Non-pigmented ciliary epithelial cell (primary cell): Measurements from ENCODE around the gene HOXA5.

Experiments used
- DNase-seq: peaks from one replicate; pipeline ENCODE4 v3.0.0-alpha.2; 2010; ENCODE audit warnings: low read depth

The HOXA5 gene

DNA sequence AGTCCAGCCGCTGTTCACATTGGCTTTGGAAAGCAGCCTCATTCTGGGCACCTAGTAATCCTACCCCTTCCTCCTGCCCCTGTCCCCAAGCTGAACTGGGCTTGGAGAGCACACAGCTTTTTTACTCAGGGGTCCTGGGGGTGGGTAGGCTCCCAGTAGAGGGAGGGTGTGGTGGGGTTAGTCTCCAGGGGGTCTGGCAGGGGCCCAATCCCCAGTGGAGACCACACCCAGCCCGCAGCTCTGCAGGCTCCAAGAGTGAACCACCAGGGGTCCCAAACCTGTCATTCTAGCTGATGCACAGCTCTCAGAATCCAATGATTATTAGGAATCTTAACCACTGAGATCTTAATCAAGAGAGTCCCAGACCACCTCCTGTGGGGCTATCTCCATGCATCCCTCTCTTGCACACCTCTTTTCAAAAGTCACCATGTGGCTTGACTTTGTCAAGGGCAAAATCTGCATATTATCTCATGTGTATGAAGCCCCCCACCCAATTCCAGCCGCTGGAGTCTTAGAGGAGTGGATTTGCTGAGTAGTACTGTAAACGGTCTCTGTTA is 38.9 kb upstream of the HOXA5 start:
- no peak for DNase-seq

GRCh38 chr7:27181795-27182275 is 38.4 kb upstream of the HOXA5 start:
- no peak for DNase-seq

DNA sequence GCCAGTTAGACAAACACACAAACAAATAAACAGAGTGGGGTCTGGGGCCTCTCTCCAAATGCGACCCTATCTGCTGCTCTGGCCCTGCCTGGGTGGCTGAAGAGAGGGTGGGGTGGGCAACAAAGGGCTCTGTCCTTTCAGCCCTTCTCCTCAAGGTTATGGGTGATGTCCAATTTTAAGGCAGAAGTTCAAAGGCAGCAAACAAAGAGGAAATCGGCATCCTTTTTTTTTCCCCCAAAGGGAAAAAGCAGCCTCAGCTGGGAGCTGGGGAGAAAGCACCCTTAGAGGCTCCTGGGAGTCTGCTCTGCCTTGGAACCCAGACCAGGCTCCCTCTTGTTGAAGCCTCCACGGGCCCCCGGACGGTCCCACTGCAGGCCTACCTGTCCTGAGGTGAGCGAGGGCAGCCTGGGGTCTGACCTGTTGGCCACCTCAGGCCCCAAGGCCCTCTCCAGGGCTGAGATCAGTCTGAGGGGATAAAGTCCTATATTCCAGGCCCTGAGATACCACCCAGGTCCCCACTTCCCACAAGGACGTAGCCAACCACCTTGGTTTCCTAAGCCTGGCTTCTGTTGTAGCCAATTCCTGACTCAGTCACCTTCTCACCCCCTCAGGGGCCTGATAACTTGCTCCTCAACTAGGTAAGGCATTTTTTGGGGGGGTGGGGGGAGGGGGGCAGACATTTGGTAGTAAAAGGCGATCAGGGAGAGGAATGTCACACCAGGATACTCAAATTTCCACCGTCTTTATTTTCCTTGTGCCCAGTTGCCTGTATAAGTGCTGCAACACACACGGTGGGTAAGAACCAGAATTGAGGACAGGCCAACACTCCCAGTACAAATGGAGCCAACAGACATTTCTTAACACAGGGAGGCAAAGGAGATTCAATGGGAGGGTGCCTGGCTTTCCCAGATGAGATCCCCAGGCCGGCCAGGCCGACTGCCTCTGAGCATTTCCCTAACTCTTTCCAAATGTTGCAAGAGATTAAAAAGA is 37.2 kb upstream of the HOXA5 start:
- DNase-seq = no peak

DNA sequence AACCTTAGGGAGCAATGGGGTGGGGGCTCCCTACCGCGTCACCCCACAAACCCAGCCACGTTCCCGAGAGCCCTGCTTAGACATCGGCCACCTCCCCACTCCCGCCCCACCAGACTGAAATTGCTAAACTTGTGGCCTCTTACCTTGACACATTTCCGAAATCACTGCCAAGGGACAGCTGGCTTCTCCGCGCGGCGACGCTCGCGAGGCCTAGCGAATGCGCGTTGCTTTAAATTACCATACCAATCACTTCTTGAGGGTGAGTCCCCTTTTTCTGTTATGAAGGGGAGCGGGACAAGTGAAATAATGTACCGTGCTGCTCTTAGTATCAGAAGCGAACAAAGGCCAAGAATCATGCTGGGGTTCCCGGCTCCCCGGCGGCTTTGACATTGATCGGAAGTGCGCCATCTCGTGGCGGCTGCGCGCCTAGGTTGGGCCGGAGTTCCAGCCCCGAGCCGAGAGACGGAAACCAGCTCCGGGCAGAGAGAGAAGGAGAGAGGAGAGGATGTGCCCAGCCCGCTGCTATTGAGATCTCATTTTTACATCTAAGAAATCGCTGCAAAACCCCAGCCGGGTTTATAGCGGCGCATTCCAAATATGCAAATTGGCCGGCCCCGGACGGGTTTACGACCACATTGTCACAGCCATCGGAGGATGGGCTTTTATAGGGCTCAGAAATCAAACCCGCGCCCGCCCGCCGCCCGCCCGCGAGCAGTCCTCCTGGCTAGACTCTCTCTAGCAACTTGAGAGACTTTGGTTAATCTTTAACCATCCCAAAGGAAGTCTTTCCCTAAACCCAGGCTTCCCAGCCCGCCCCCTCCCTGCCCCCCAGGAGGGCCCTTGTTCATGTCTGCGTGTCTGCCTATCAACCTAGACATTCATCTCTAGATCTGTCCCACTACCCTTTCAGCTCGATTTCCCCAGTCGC is 36.3 kb upstream of the HOXA5 start:
- DNase-seq = no peak

DNA sequence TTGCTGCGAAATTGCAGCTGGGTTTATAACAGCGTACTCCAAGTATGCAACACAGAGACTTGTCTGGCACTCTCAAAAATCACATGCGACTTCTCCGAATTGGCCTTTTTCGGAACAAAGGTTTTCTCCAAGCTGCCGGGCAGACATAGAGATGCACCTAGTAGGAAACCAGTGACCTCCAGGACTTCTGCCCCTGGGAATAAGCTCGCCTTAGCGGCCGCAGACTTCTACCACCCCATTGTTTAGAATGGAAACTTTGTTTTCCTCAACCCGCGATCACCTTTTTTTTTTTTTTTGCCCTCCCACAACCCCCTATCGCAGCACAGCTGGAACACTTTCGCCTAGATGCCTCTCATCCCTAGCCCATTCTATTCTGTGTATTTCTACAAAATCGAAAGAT is 35.5 kb upstream of the HOXA5 start:
- DNase-seq = no peak

- DNase-seq = no peak
Measured at GRCh38 chr7:27178366-27178765, 34.9 kb upstream of the HOXA5 start.

DNA sequence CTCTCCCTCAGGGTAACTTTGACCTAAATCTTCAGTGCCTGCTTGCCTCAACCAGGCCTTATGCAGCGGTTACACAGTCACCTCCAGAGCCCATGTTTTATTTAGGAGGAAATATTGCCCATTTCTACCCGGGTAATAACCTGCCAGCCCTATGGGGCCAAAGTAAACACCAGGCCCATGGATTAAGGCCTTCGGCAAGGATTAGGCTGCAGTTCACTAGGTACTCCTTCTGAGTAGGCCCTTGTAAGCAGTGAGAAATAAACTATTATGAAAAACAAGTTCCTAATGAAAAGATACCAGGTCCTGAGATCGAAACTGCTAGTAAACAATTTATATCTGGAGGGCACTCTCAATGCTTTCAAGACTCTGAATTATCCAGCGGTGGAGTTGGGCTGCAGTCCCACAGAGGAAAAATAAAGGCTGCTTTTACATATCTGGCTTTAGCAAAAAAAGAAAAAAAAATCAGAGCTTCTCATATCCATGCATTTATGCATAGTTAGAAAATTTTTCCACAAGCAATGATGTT is 34.4 kb upstream of the HOXA5 start:
- no peak for DNase-seq

DNA sequence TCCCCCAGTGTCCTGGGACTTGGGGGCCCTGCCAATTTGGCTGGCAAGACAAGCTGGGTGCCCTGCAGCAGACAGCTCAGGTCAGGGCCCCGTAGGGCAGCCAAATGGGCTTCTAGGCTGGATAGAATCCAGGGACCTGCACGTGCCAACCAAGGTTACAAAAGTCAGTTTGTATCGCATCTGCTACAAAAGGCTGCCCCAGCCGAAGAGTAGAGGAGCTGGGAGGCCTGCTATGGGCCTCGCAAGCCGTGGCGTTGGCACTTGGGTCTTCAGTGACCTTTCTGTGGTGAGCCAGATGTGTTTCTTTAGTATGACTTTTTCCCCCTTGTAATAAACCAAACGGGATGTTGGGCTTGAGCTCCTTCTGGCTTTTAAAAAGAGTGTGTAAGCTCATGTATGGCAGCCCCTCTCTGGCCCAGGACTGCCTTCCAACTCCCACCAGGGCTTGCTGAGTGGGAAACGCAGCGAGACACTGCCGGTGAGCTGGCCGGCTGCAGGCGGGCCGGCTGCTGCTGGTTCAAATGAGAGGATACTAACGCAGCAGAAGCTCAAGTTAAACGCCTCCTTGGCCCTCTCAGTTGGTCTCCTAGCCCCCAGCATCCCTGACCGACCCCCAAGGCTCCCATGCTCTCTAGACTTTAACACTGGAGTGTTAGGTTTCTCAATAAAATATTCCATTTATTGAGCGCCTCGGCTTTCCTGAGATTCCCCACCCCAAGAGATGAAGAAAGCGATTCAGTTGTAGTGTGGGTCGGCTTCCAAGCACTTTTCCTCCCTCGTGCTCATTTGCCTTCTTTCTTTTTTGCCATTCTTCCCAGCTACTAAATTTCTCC is 33.7 kb upstream of the HOXA5 start:
- DNase-seq = no peak

DNA sequence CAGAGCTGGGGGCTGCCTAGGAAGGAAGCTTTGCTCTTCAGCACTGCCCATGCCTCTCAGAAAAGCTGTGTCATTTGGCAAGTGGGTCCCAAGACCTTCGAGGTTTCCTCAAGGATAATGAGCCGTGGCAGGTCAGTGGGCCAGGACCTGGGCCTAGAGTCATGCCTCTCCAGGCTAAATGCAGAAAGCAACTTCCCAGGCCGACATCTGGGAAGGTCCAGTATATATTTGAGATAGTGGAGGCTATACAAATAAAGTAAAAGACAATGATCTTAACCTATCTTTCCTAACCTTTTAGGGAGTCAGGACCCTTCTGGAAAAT is 33.0 kb upstream of the HOXA5 start:
- no peak for DNase-seq

GRCh38 chr7:27175626-27176523 is 32.4 kb upstream of the HOXA5 start:
- no peak for DNase-seq

DNA sequence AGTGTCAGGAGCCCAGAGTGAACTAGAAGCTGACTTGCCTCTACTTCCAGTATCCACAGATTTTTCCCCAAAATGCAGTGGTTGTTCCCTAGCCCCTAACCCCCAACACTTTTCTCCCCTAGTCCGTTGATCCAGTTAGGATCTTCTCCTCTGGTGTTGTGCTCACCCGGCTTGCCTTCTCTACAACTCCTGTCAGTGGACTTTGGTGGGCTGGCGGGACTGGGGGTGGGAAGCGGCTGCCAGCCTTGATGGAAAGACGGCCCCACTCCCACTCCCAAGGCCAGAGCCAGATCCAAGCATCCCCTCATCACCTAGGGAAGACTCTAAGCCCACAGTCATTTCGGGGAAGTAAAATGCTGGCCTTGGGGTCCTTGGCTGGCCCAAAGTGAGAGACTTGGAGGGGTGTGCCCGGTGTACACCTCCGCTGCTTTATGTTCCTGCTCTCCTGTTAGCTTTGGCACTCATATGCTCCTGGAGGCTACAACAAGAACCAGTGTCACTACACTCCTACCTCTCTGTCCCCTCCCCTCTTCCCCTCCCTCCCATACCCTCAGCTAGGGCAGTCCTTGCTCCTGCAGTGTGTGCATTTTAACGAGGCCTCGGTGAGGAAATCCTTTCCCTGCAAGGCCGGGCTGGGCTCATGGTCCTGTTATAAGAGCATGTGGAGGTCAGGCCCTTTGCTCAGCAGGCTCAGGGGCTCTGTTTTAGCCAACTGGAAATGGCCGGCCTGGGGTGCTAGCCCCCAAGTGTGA is 31.6 kb upstream of the HOXA5 start:
- DNase-seq = no peak

GRCh38 chr7:27173956-27174873 is 30.7 kb upstream of the HOXA5 start, which contains the start of gene HOXA10:
HOXA10 (minus strand) TSS chr7:27174320; CDS start chr7:27174306, 14 bp downstream.
- DNase-seq = no peak

DNA sequence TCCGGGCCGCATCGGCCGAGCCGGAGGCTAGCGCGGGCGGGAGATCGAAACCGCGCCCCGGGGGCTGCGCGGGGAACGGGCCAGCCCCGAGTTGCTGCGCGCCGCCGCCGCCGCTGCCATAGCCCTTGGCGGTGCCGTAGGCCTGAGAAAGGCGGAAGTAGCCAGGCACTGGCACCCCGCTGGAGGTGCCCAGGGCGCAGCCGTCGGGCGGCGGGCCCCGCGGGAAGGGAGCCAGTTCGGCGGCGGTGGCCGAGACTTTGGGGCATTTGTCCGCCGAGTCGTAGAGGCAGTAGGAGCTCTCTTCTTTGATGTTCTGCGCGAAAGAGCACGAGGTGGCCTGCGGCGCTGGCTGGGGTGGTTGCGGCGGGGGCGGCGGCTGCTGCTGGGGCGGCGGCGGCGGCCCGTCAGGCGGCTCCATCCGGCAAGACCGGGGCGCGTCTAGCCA is 30.1 kb upstream of the HOXA5 start:
- no peak for DNase-seq

- DNase-seq = no peak
Measured at GRCh38 chr7:27172823-27173510, 29.5 kb upstream of the HOXA5 start.

GRCh38 chr7:27172315-27172774 is 28.9 kb upstream of the HOXA5 start:
- DNase-seq = no peak

- DNase-seq = no peak
Measured at GRCh38 chr7:27171637-27172314, 28.3 kb upstream of the HOXA5 start.

- no peak for DNase-seq
Measured at GRCh38 chr7:27171325-27171636, 27.8 kb upstream of the HOXA5 start.
